ENCODE data around the gene FIG4.

DNA sequence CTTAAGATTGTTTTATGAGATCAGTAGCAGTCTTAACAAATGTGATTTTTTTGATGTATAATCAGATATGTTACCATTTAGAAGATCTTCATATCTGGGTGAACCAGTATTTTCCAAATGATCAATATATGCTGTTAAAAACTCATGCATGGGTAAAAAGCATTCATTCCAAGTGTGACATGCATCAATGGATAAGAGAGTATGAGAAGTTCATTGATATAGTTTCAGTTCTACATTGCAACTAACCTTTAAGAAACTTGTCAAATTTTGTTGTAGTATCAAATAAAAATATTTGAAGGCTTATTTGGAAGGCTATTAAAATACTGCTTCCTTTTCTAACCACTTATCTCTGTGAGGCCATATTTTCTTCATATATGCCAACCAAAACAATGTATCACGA, 117.7 kb downstream of the FIG4 start:
- no peak for TF ChIP-seq POLR2AphosphoS5 (IDR thresholded peaks at IDR 0.05; ENCODE audit: insufficient read depth in 1 of 2, low read depth in 1 of 2)
- TF ChIP-seq POLR2A (IDR thresholded peaks at IDR 0.05): no peak

Measured in vagina (tissue), 2 donors.